Ascending aorta (tissue), 2 donors: ENCODE measurements around the gene AFG3L2. TPM values are rescaled to one million over a fixed set of nuclear protein-coding genes. Genes with fewer than 3 reads are reported as not detected.

Experiments used
- DNase-seq, 2 donors: peaks; one replicate each; pipeline ENCODE4 v3.0.0-alpha.2; 2019; ENCODE audit warnings: low spot score in 2 of 2
- H3K27ac ChIP-seq, 2 donors: fragments of 200-600 bp; sonication (generic); one replicate each; pipeline ENCODE4 v1.5.1; 2016 to 2017; ENCODE audit warnings: mild to moderate bottlenecking in 1 of 2
- H3K27me3 ChIP-seq: fragments of 200-600 bp; sonication (generic); one replicate; pipeline ENCODE4 v1.5.1; 2017
- H3K36me3 ChIP-seq, 2 donors: fragments of 200-600 bp; sonication (generic); one replicate each; pipeline ENCODE4 v1.5.1; 2016
- H3K4me1 ChIP-seq, 2 donors: fragments of 200-600 bp; sonication (generic); one replicate each; pipeline ENCODE4 v1.5.1; 2016 to 2017; ENCODE audit warnings: mild to moderate bottlenecking in 1 of 2
- H3K4me3 ChIP-seq, 2 donors: fragments of 200-600 bp; sonication (generic); one replicate each; pipeline ENCODE4 v1.5.1; 2016 to 2017; ENCODE audit warnings: mild to moderate bottlenecking in 1 of 2
- H3K9me3 ChIP-seq, 2 donors: fragments of 200-600 bp; sonication (generic); one replicate each; pipeline ENCODE4 v1.5.1; 2016
- CTCF ChIP-seq, 3 experiments: fragments of 200-600 bp in 2 of 3; fragments of 450-650 bp in 1 of 3; sonication (generic) in 2 of 3; IDR thresholded peaks; one replicate each; pipeline ENCODE4 v1.5.1; 2016 to 2019; ENCODE audit warnings: antibody characterized with exemption in 3 of 3, mild to moderate bottlenecking in 1 of 3, moderate library complexity in 1 of 3
- intact Hi-C: fragments of 100-400 bp; cut with DNase I; formaldehyde crosslinking; loops from one replicate; pipeline ENCODE4 v1.15.1; 2023
- total RNA-seq: library from RNA; depleted of rRNA; stranded (reverse); fragments of >200 nt; gene quantifications from one replicate; pipeline ENCODE4 v1.1.0, GENCODE V29; 2016

The AFG3L2 gene
- total RNA-seq, 1 donor from 2014 or later: 31.5 TPM

DNA sequence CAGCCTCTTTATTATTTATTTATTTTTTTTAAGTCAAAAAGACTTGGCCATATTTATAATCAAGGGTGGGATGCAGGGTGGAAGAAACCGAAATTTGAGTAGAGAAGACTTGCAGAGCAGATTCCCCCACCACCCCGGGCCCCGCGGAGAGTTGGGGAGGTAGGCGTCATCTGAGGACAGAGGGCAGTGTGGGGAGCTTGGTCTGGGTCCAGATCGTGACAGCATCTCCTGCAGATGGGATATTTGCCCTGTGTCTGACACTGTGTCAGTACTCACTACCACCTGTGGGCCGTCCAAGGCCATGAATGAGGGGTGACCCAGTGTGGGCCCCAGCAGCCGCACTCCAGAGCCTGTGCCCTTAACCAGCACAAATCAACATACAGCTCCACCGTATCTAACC is 20.2 kb upstream of the AFG3L2 start:
- intact Hi-C loops: no loop called here
- Histone ChIP-seq H3K4me1 (no peaks in the 10 kb centered on the region), H3K4me3 (no peak overlapping the region), H3K27me3 (no peaks in the 10 kb centered on the region), H3K9me3 (no peaks in the 10 kb centered on the region), H3K36me3 (no peaks in the 10 kb centered on the region), H3K27ac (no peak overlapping the region)
- no peak for DNase-seq
- no peak for TF ChIP-seq CTCF (IDR thresholded peaks at IDR 0.05)

DNA sequence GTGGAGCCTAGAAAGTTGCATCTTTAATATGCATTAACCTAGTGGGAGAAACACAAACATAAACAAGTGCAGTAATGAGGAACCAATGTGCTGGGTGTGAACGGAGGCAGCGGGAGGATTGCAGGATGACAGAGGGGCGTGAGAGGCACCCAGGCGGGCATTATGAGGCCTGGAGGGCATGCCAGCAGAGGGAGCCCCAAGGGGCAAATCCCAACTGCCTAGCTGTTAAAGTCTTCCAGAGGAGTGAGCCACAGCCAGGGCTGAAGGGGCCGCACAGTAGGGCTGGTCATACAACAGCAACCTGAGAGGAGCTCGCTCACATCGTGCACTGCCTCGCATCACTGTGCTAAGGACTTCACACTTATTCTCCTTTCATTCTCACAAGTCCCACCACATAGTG is 17.4 kb upstream of the AFG3L2 start:
- DNase-seq: no peak
- Histone ChIP-seq H3K27me3 (no peaks in the 10 kb centered on the region), H3K4me3 (no peak overlapping the region), H3K4me1 (no peaks in the 10 kb centered on the region), H3K36me3 (no peaks in the 10 kb centered on the region), H3K27ac (no peak overlapping the region), H3K9me3 (no peaks in the 10 kb centered on the region)
- TF ChIP-seq CTCF (IDR thresholded peaks at IDR 0.05): peak in 1 of 3 experiments; percentile 5
- intact Hi-C loops: loop anchor here (5.0 kb wide), 1 partner anchor 68 kb away; no protein-coding TSS in a partner anchor

DNA sequence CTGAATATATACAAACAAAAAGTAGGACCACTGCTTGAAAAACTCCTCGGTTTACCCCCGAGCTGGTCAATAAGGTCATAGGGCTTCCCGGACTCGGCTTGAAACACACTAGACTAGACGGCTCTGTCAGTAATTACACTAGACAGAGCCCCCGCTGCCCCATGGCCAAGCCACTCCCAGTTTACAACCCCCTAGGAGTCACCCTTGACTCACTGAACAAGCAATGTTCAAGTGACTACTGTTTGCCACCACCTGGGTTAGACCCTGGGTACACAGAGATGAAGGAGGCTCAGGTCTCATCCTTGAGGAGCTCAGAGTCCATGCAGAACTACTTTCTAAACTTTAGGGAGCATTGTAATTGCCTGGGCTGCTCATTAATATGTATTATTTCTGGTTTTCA is 17.0 kb upstream of the AFG3L2 start:
- H3K9me3 ChIP-seq: no peaks in the 10 kb centered on the region
- no peak for TF ChIP-seq CTCF (IDR thresholded peaks at IDR 0.05)
- H3K36me3 ChIP-seq: no peaks in the 10 kb centered on the region
- H3K27me3 ChIP-seq: no peaks in the 10 kb centered on the region
- H3K4me3 ChIP-seq: no peak overlapping the region
- H3K4me1 ChIP-seq: no peaks in the 10 kb centered on the region
- intact Hi-C loops: loop anchor here (5.0 kb wide), 1 partner anchor 68 kb away; no protein-coding TSS in a partner anchor
- no peak overlapping the region for H3K27ac ChIP-seq
- DNase-seq: peak in 1 of 2 donors; percentile 22

DNA sequence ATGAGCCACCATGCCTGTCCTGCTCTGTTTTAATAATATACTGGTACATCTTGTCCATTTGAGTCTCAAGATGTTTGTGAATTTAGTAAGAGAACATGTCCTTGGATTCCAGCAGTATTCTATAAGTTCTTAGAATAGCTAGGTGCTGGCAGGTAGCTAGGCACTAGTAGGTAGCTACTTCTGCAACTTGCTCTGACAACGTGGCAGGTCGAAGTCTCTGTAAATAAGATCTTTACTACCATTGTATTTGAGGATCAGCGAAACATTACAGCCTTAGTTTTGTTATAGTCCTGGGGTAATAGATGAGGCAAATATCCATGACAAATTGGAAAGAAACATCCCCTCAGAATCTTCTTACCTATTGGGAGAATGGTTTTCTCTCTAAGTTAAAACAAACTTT is 16.5 kb upstream of the AFG3L2 start:
- Histone ChIP-seq H3K36me3 (no peaks in the 10 kb centered on the region), H3K9me3 (no peaks in the 10 kb centered on the region), H3K27ac (no peak overlapping the region), H3K27me3 (no peaks in the 10 kb centered on the region), H3K4me1 (no peaks in the 10 kb centered on the region), H3K4me3 (no peak overlapping the region)
- no peak for TF ChIP-seq CTCF (IDR thresholded peaks at IDR 0.05)
- intact Hi-C loops: loop anchor here (5.0 kb wide), 1 partner anchor 69 kb away; no protein-coding TSS in a partner anchor
- no peak for DNase-seq

- no peaks in the 10 kb centered on the region for H3K36me3 ChIP-seq
- H3K27ac ChIP-seq: peak overlapping the region in 1 of 2 donors; percentile 22
- no peak overlapping the region for H3K4me3 ChIP-seq
- H3K4me1 ChIP-seq: no peaks in the 10 kb centered on the region
- H3K9me3 ChIP-seq: no peaks in the 10 kb centered on the region
- peak in 1 of 2 donors; percentile 75 for DNase-seq
- H3K27me3 ChIP-seq: no peaks in the 10 kb centered on the region
- TF ChIP-seq CTCF (IDR thresholded peaks at IDR 0.05): peak; percentile 83 to 91 (median 88)
- intact Hi-C loops: loop anchor here (1.0 to 5.0 kb wide), 2 partner anchors 71 to 269 kb away; no protein-coding TSS in a partner anchor
Measured at GRCh38 chr18:12391487-12392165, 14.6 kb upstream of the AFG3L2 start.
